Sigmoid colon (tissue), 4 donors: ENCODE measurements around the gene SLC38A2.

ENCODE experiments used
- CTCF ChIP-seq, 4 experiments: fragments of 450-650 bp in 3 of 4; fragments of 200-600 bp in 1 of 4; IDR thresholded peaks; one replicate each; pipeline ENCODE4 v1.5.1; 2016 to 2019; ENCODE audit warnings: antibody characterized with exemption in 4 of 4, mild to moderate bottlenecking in 3 of 4, moderate library complexity in 2 of 4
- EP300 ChIP-seq, 4 donors: sonication (generic); formaldehyde crosslinking; IDR thresholded peaks; one replicate each; pipeline ENCODE4 v1.6.1; 2017; ENCODE audit warnings: antibody characterized with exemption in 4 of 4
- POLR2A ChIP-seq, 2 donors: fragments of 450-650 bp; IDR thresholded peaks; one replicate each; pipeline ENCODE4 v1.6.1; 2016; ENCODE audit warnings: antibody characterized with exemption in 2 of 2, mild to moderate bottlenecking in 2 of 2, moderate library complexity in 2 of 2
- POLR2AphosphoS5 ChIP-seq, 4 donors: sonication (generic); formaldehyde crosslinking; IDR thresholded peaks; one replicate each; pipeline ENCODE4 v1.6.1; 2017; ENCODE audit warnings: antibody characterized with exemption in 4 of 4

GRCh38 chr12:46401662-46402061 is 29.1 kb upstream of the SLC38A2 start:
- TF ChIP-seq CTCF (IDR thresholded peaks at IDR 0.05) = peak in 3 of 4 experiments; percentile 27 to 51 (median 36)
- TF ChIP-seq POLR2A (IDR thresholded peaks at IDR 0.05) = no peak
- TF ChIP-seq EP300 (IDR thresholded peaks at IDR 0.05) = no peak
- no peak for TF ChIP-seq POLR2AphosphoS5 (IDR thresholded peaks at IDR 0.05)
